Ectodermal cell (in vitro differentiated cells): ENCODE data around the gene AMN1.
"Not testable (repeated sequence)": the region's sequence is repeated elsewhere in the genome, so short reads cannot be mapped to it uniquely, and the experiment has no call there.

Experiments used
- H3K27ac ChIP-seq: 2 replicates; pipeline ENCODE4 v1.7.0; 2013; ENCODE audit warnings: mild to moderate bottlenecking, low read depth, low read length; ENCODE audit not compliant: insufficient read depth, poor library complexity, severe bottlenecking
- H3K27me3 ChIP-seq: 2 replicates; pipeline ENCODE4 v1.7.0; 2013; ENCODE audit warnings: mild to moderate bottlenecking, low read length; ENCODE audit not compliant: insufficient read depth, control insufficient read depth, poor library complexity, severe bottlenecking
- H3K36me3 ChIP-seq: one replicate; pipeline ENCODE4 v1.7.0; 2013; ENCODE audit warnings: low read length; ENCODE audit not compliant: control insufficient read depth, insufficient read depth
- H3K4me1 ChIP-seq: one replicate; pipeline ENCODE4 v1.7.0; 2013; ENCODE audit warnings: low read length; ENCODE audit not compliant: control insufficient read depth, insufficient read depth
- H3K4me3 ChIP-seq: 2 replicates; pipeline ENCODE4 v1.7.0; 2013; ENCODE audit warnings: low read depth, low read length, control low read depth; ENCODE audit not compliant: insufficient read depth
- H3K9me3 ChIP-seq: 2 replicates; pipeline ENCODE4 v1.7.0; 2013; ENCODE audit warnings: mild to moderate bottlenecking, low read length, moderate library complexity; ENCODE audit not compliant: control insufficient read depth
- WGBS, 2 experiments: methylation state at CpG; one replicate each; pipeline ENCODE4 v1.1.7; 2013; ENCODE audit warnings: missing lambda C conversion rate in 2 of 2; 5-methylcytosine and 5-hydroxymethylcytosine counted together

Gene AMN1

DNA sequence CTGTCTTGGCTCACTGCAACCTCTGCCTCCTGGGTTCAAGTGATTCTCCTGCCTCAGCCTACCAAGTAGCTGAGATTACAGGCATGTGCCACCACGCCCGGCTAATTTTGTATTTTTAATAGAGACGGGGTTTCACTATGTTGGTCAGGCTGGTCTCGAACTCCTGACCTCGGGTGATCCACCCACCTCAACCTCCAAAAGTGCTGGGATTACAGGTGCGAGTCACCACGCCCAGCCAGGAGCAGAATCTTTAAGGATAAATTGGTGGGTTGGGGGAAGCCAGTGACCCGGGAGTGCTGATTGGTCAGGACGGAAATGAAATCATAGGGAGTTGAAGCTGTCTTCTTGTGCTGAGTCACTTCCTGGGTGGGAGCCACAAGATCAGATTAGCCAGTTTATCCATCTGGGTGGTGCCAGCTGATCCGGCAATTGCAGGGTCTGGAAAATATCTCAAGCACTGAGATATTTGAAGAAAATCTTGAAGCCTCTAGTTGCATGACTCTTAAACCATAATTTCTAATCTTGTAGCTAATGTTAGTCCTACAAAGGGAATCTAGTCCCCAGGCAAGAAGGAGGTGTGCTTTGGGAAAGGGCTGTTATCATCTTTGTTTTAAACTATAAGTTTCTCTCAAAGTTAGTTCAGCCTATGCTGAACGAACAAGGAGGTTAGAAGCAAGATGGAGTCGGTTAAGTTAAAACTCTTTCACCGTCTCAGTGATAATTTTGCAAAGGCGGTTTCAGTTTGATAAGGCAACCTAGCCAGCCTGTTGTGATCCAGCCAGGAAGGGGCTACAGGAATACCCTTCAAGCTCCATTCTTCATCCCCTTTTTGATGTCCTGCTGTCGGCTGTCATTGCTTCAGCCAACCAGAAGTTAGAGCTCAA, 5.0 kb upstream of the AMN1 start:
- not testable (repeated sequence) for H3K4me1 ChIP-seq, H3K27me3 ChIP-seq, H3K27ac ChIP-seq, H3K4me3 ChIP-seq, H3K36me3 ChIP-seq, H3K9me3 ChIP-seq
- 84 to 87% methylated on average over 15 of the region's 15 CpGs for WGBS, 2 experiments

DNA sequence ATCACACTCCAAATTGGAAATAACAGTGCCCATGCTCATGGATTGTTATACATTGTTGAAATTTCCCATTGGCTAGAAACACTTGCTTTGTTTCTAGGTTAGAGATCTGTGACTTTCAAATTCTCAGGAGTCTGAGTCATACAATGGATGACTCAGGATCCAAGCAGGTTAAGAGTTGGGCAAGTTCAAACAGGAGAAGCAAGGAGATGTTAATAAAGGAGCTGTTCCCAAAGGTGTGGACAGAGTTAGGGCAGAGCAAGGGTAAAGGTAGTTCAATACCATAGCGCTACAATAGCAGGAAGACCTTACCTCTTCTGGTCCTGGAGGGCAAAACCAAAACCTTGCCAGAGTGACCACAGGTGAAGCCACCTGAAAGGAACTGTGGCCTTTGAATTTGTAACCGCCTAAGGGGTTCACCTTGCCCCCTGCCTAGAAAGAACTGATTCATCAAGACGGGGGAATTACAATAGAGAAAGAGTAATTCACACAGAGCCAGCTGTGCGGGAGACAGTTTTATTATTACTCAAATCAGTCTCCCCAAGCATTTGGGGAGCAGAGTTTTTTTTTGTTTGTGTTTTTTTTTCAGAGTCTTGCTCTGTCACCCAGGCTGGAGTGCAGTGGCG, 4.2 kb upstream of the AMN1 start:
- no peak overlapping the region for H3K4me3 ChIP-seq
- H3K27ac ChIP-seq = no peak overlapping the region
- no peaks in the 10 kb centered on the region for H3K36me3 ChIP-seq
- H3K9me3 ChIP-seq = no peaks in the 10 kb centered on the region
- no peaks in the 10 kb centered on the region for H3K27me3 ChIP-seq
- H3K4me1 ChIP-seq = no peaks in the 10 kb centered on the region
- 22 to 23% methylated on average over 5 of the region's 5 CpGs for WGBS, 2 experiments

GRCh38 chr12:31731203-31731602, 2.4 kb upstream of the AMN1 start:
- not testable (repeated sequence) for H3K27me3 ChIP-seq, H3K27ac ChIP-seq, H3K36me3 ChIP-seq, H3K9me3 ChIP-seq, H3K4me3 ChIP-seq, H3K4me1 ChIP-seq
- 90 to 94% methylated on average over 5 of the region's 5 CpGs for WGBS, 2 experiments

DNA sequence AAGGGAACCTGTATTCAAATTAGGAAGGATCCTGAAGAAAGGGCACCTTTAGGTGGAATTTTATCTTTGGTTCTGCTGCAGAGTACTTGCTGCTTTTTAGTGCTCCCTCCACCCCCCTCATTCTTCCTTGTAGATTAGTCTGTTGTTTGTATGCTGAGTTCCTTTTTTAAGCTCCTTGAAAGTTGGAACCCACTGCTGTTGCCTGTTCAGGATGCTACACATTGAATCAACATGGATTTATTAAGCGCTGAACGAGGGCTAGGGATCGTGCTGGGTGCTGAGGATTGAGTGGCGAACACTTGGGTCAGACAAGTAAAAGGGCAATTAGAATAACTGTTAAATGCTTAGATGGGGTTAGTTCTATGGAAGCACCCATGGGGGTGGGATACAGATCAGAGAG, 884 bp upstream of the AMN1 start:
- no peaks in the 10 kb centered on the region for H3K36me3 ChIP-seq
- H3K27me3 ChIP-seq = no peaks in the 10 kb centered on the region
- WGBS, 2 experiments = 90 to 92% methylated on average over 4 of the region's 4 CpGs
- no peak overlapping the region for H3K27ac ChIP-seq
- peaks cover 3% of the 10 kb centered on the region for H3K4me1 ChIP-seq
- H3K4me3 ChIP-seq = peak overlapping the region; percentile 78
- H3K9me3 ChIP-seq = no peaks in the 10 kb centered on the region

- Histone ChIP-seq H3K27ac (peak overlapping the region; percentile 84), H3K9me3 (no peaks in the 10 kb centered on the region), H3K4me1 (peaks cover 8% of the 10 kb centered on the region), H3K4me3 (peak overlapping the region; percentile 78), H3K36me3 (no peaks in the 10 kb centered on the region), H3K27me3 (no peaks in the 10 kb centered on the region)
- WGBS, 2 experiments = 1% methylated on average over 22 of the region's 22 CpGs
These were observed 418 bp downstream of the AMN1 start for GRCh38 chr12:31728289-31728916.

GRCh38 chr12:31727192-31727591, 1.6 kb downstream of the AMN1 start:
- WGBS, 2 experiments = 96 to 97% methylated on average over 2 of the region's 2 CpGs
- Histone ChIP-seq H3K4me3 (no peak overlapping the region), H3K27me3 (no peaks in the 10 kb centered on the region)

DNA sequence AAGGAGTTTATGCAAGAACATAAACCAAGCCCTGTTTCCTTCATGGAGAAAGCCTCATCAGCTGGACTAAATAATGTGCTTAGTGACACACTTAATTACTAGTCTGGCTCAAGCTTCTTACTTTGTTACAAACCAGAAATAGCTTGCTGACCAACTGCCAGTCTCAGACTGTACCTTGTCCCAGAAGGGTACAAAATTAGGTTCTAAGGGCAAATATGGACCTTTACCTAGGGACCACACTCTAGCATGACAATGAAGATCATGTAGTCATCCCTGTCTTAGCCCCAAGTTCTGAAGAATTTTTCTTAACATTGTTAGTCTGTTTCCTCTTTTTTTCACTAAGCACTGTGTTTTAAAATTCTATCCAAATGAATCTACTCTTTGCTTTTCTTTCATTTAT, 2.2 kb downstream of the AMN1 start:
- Histone ChIP-seq H3K4me3 (no peak overlapping the region), H3K36me3 (no peaks in the 10 kb centered on the region), H3K27ac (no peak overlapping the region), H3K27me3 (no peaks in the 10 kb centered on the region), H3K4me1 (peaks cover 8% of the 10 kb centered on the region), H3K9me3 (no peaks in the 10 kb centered on the region)

More at GRCh38 chr12:31727192-31727591, 1.6 kb downstream of the AMN1 start:
- Histone ChIP-seq H3K27ac (no peak overlapping the region), H3K4me1 (peaks cover 8% of the 10 kb centered on the region), H3K36me3 (no peaks in the 10 kb centered on the region), H3K9me3 (no peaks in the 10 kb centered on the region)

GRCh38 chr12:31724557-31724956, 4.3 kb downstream of the AMN1 start:
- WGBS, 2 experiments = 90 to 98% methylated on average over 2 of the region's 2 CpGs
- Histone ChIP-seq H3K27ac (no peak overlapping the region), H3K27me3 (no peaks in the 10 kb centered on the region), H3K4me3 (no peak overlapping the region), H3K4me1 (peaks cover 8% of the 10 kb centered on the region), H3K9me3 (no peaks in the 10 kb centered on the region), H3K36me3 (no peaks in the 10 kb centered on the region)

DNA sequence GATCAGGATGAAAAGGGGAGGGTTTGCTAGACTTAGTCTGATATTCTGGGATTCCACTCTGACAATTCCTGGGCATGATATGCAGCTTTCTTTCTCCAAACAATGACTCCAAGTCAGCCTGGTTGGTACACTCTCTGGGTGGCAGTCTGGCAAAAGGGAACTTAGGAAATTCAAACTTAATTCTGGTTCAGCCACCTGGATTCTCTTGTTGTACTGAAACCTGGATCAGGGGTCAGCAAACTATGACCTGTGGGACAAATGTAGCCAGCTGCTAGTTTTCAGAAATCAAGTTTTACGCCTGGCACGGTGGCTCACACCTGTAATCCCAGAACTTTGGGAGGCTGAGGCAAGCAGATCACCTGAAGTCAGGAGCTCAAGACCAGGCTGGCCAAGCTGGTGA, 6.2 kb downstream of the AMN1 start:
- no peaks in the 10 kb centered on the region for H3K9me3 ChIP-seq

DNA sequence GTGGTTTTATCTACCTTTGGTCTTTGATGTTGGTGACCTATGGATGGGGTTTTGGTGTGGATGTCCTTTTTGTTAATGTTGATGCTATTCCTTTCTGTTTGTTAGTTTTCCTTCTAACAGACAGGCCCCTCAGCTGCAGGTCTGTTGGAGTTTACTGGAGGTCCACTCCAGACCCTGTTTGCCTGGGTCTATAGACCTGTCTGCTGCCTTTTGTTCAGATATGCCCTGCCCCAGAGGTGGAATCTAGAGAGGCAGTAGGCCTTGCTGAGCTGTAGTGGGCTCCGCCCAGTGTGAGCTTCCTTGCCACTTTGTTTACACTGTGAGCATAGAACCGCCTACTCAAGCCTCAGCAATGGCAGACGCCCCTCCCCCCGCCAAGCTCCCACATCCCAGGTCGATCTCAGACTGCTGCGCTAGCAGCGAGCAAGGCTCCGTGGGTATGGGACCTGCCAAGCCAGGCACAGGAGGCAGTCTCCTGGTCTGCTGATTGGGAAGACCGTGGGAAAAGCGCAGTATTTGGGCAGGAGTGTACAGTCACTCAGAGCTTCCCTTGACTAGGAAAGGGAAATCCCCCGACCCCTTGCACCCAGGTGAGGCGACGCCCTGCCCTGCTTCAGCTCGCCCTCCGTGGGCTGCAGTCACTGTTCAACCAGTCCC, 10.2 kb downstream of the AMN1 start:
- H3K9me3 ChIP-seq, H3K27me3 ChIP-seq, H3K36me3 ChIP-seq, H3K27ac ChIP-seq, H3K4me3 ChIP-seq, H3K4me1 ChIP-seq: not testable (repeated sequence)
- 85 to 88% methylated on average over 15 of the region's 15 CpGs for WGBS, 2 experiments

More for the DNA sequence above, 6.2 kb downstream of the AMN1 start:
- Histone ChIP-seq H3K4me3 (no peak overlapping the region), H3K27me3 (no peaks in the 10 kb centered on the region), H3K4me1 (peaks cover 8% of the 10 kb centered on the region), H3K27ac (no peak overlapping the region), H3K36me3 (no peaks in the 10 kb centered on the region)
- WGBS, 2 experiments = 87 to 95% methylated on average over 2 of the region's 2 CpGs
